AG04450 (cell line): ENCODE results near the gene TBPL2. TPM values are rescaled to one million over a fixed set of nuclear protein-coding genes. Genes with fewer than 3 reads are reported as not detected.

Source experiments
- CTCF ChIA-PET: fragments of 300-600, 350-600 bp; formaldehyde crosslinking; extraction: SDS; loops from one replicate; lab custom pipeline; 2022; ENCODE audit warnings: antibody characterized with exemption, inconsistent platforms; lab: Charles Lee
- POLR2A ChIA-PET: fragments of 350-600 bp; formaldehyde crosslinking; extraction: SDS; loops from one replicate; lab custom pipeline; 2021; ENCODE audit warnings: antibody characterized with exemption, inconsistent platforms; lab: Yijun Ruan, JAX
- DNase-seq: peaks from one replicate; pipeline ENCODE4 v3.0.0-alpha.2; 2011; ENCODE audit warnings: low read depth, low spot score
- H3K27ac ChIP-seq: one replicate; pipeline ENCODE4 v1.5.1; 2012; ENCODE audit warnings: low read depth, low read length, control low read depth
- H3K27me3 ChIP-seq: one replicate; pipeline ENCODE4 v1.6.0; 2012; ENCODE audit warnings: low read length; ENCODE audit not compliant: control insufficient read depth, insufficient read depth
- H3K4me3 ChIP-seq: 2 replicates; pipeline ENCODE4 v1.5.1; 2011; ENCODE audit warnings: mild to moderate bottlenecking, low read depth, low read length, control low read depth
- H3K9me3 ChIP-seq: 2 replicates; pipeline ENCODE4 v1.5.1; 2012; ENCODE audit warnings: low read length; ENCODE audit not compliant: control insufficient read depth, insufficient read depth
- CTCF ChIP-seq: IDR thresholded peaks from 2 replicates; pipeline ENCODE4 v1.5.1; 2011; ENCODE audit warnings: low read depth, low read length, control low read depth, inconsistent platforms
- polyA plus RNA-seq: library from polyadenylated mRNA; depleted of rRNA; stranded (reverse); fragments of >200 nt; gene quantifications from 2 replicates; pipeline ENCODE4 v1.2.3, GENCODE V29; 2011

The TBPL2 gene
- polyA plus RNA-seq, 1 experiment = not detected

GRCh38 chr14:55441286-55441685 is 870 bp upstream of the TBPL2 start:
- no peak overlapping the region for H3K27ac ChIP-seq
- peaks cover 9% of the 10 kb centered on the region for H3K27me3 ChIP-seq
- no peak for TF ChIP-seq CTCF
- ChIA-PET CTCF (no interaction called here), POLR2A (no interaction called here)
- no peak overlapping the region for H3K4me3 ChIP-seq
- peaks cover 5% of the 10 kb centered on the region for H3K9me3 ChIP-seq
- DNase-seq = no peak

GRCh38 chr14:55438066-55438683 is 2.2 kb downstream of the TBPL2 start:
- ChIA-PET CTCF (interaction anchor here (0.6 to 6.6 kb wide), 33 partner anchors 9 to 1053 kb away, joined by 3 to 68 read pairs (median 5); no protein-coding TSS in a partner anchor), POLR2A (no interaction called here)
- H3K27ac ChIP-seq = no peak overlapping the region
- DNase-seq = peak; percentile 27
- H3K27me3 ChIP-seq = peaks cover 12% of the 10 kb centered on the region
- TF ChIP-seq CTCF = peak; percentile 64
- no peak overlapping the region for H3K4me3 ChIP-seq
- H3K9me3 ChIP-seq = peaks cover 5% of the 10 kb centered on the region

- Histone ChIP-seq H3K27ac (no peak overlapping the region), H3K4me3 (no peak overlapping the region), H3K27me3 (peaks cover 12% of the 10 kb centered on the region), H3K9me3 (peaks cover 5% of the 10 kb centered on the region)
- DNase-seq = no peak
- ChIA-PET CTCF (interaction anchor here (0.6 to 6.6 kb wide), 7 partner anchors 9 to 1050 kb away, joined by 3 to 68 read pairs (median 5); no protein-coding TSS in a partner anchor), POLR2A (no interaction called here)
- no peak for TF ChIP-seq CTCF
These were observed 3.5 kb downstream of the TBPL2 start for GRCh38 chr14:55436931-55437330.

GRCh38 chr14:55436519-55436918 is 3.9 kb downstream of the TBPL2 start:
- Histone ChIP-seq H3K27ac (no peak overlapping the region), H3K27me3 (peaks cover 12% of the 10 kb centered on the region), H3K4me3 (no peak overlapping the region), H3K9me3 (peaks cover 5% of the 10 kb centered on the region)
- no peak for TF ChIP-seq CTCF
- POLR2A ChIA-PET = no interaction called here
- CTCF ChIA-PET = interaction anchor here (2.3 to 6.6 kb wide), 3 partner anchors 10 to 1051 kb away, joined by 10 to 68 read pairs (median 11); no protein-coding TSS in a partner anchor
- DNase-seq = no peak

GRCh38 chr14:55434805-55435174 is 5.6 kb downstream of the TBPL2 start:
- H3K9me3 ChIP-seq = no peaks in the 10 kb centered on the region
- CTCF ChIA-PET = interaction anchor here (1.5 to 6.6 kb wide), 6 partner anchors 12 to 1052 kb away, joined by 4 to 68 read pairs (median 8); no protein-coding TSS in a partner anchor
- H3K27me3 ChIP-seq = peaks cover 7% of the 10 kb centered on the region
- no peak for TF ChIP-seq CTCF
- POLR2A ChIA-PET = no interaction called here
- no peak overlapping the region for H3K4me3 ChIP-seq
- DNase-seq = no peak
- H3K27ac ChIP-seq = no peak overlapping the region
